Upper lobe of right lung (tissue), 1 donor: ENCODE data around the gene RTEL1. TPM values are rescaled to one million over a fixed set of nuclear protein-coding genes. Genes with fewer than 3 reads are reported as not detected.

Source experiments
- ATAC-seq: fragments of 200-7000 bp; cut with Tn5 transposase; one replicate; pipeline ENCODE4 v1.9.1; 2020; ENCODE audit warnings: mild to moderate bottlenecking, moderate library complexity
- DNase-seq: peaks from one replicate; pipeline ENCODE4 v3.0.0-alpha.2; 2020
- H3K27ac ChIP-seq: fragments of 200-600 bp; one replicate; pipeline ENCODE4 v1.8.0; 2022
- H3K27me3 ChIP-seq: fragments of 200-600 bp; one replicate; pipeline ENCODE4 v1.8.0; 2022; ENCODE audit warnings: mild to moderate bottlenecking
- H3K36me3 ChIP-seq: fragments of 200-600 bp; one replicate; pipeline ENCODE4 v1.8.0; 2022
- H3K4me1 ChIP-seq: fragments of 200-600 bp; one replicate; pipeline ENCODE4 v1.8.0; 2022
- H3K4me3 ChIP-seq: fragments of 200-600 bp; one replicate; pipeline ENCODE4 v1.8.0; 2022; ENCODE audit warnings: mild to moderate bottlenecking
- H3K9me3 ChIP-seq: fragments of 200-600 bp; one replicate; pipeline ENCODE4 v1.8.0; 2022
- CTCF ChIP-seq: fragments of 200-600 bp; IDR thresholded peaks from one replicate; pipeline ENCODE4 v1.8.0; 2022; ENCODE audit warnings: antibody characterized with exemption
- intact Hi-C: fragments of 100-400 bp; cut with DNase I; formaldehyde crosslinking; loops from one replicate; pipeline ENCODE4 v1.11.0; 2022
- total RNA-seq: library from RNA; stranded (reverse); fragmentation: NEBNext Ultra II Directional; extraction: Animal tissue kit (Norgen Biotek cat#: 25700); gene quantifications from one replicate; pipeline ENCODE4 v1.2.1, GENCODE V29; 2021
- donor health status: DM: no; HTN: yes; CAD: no; lungs with severe emphysema.

Gene RTEL1
- total RNA-seq, 1 donor from 2014 or later = 26.7 TPM

GRCh38 chr20:63662813-63663189 is 4.7 kb downstream of the RTEL1 start:
- DNase-seq (no peak), ATAC-seq (no peak)
- intact Hi-C loops = no loop called here

GRCh38 chr20:63663332-63664066 is 5.4 kb downstream of the RTEL1 start:
- Histone ChIP-seq H3K27me3 (no peaks in the 10 kb centered on the region), H3K9me3 (no peaks in the 10 kb centered on the region), H3K27ac (no peak overlapping the region), H3K4me3 (no peak overlapping the region), H3K4me1 (peaks cover 8% of the 10 kb centered on the region), H3K36me3 (peaks cover 42% of the 10 kb centered on the region)
- ATAC-seq (no peak), DNase-seq (no peak)
- intact Hi-C loops = no loop called here
- no peak for TF ChIP-seq CTCF

More at GRCh38 chr20:63662813-63663189, 4.7 kb downstream of the RTEL1 start:
- H3K4me1 ChIP-seq = peaks cover 10% of the 10 kb centered on the region
- H3K27me3 ChIP-seq = no peaks in the 10 kb centered on the region
- H3K9me3 ChIP-seq = no peaks in the 10 kb centered on the region
- peaks cover 40% of the 10 kb centered on the region for H3K36me3 ChIP-seq
- no peak overlapping the region for H3K4me3 ChIP-seq
- no peak overlapping the region for H3K27ac ChIP-seq
- TF ChIP-seq CTCF = no peak

- H3K4me3 ChIP-seq = no peak overlapping the region
- H3K27me3 ChIP-seq = no peaks in the 10 kb centered on the region
- DNase-seq (no peak), ATAC-seq (peak; percentile 3)
- intact Hi-C loops = no loop called here
- H3K27ac ChIP-seq = no peak overlapping the region
- H3K36me3 ChIP-seq = peaks cover 49% of the 10 kb centered on the region
- peaks cover 3% of the 10 kb centered on the region for H3K4me1 ChIP-seq
- no peak for TF ChIP-seq CTCF
- H3K9me3 ChIP-seq = no peaks in the 10 kb centered on the region
Observed at GRCh38 chr20:63664143-63664851, 6.2 kb downstream of the RTEL1 start.

GRCh38 chr20:63664861-63665594 is 6.9 kb downstream of the RTEL1 start:
- ATAC-seq (no peak), DNase-seq (no peak)
- intact Hi-C loops = no loop called here
- no peaks in the 10 kb centered on the region for H3K9me3 ChIP-seq
- H3K36me3 ChIP-seq = peaks cover 49% of the 10 kb centered on the region
- no peaks in the 10 kb centered on the region for H3K4me1 ChIP-seq
- H3K27me3 ChIP-seq = no peaks in the 10 kb centered on the region
- no peak overlapping the region for H3K4me3 ChIP-seq
- TF ChIP-seq CTCF = no peak
- no peak overlapping the region for H3K27ac ChIP-seq

GRCh38 chr20:63665708-63666107 is 7.6 kb downstream of the RTEL1 start:
- Histone ChIP-seq H3K4me3 (no peak overlapping the region), H3K27me3 (no peaks in the 10 kb centered on the region), H3K27ac (no peak overlapping the region), H3K9me3 (no peaks in the 10 kb centered on the region), H3K36me3 (peaks cover 49% of the 10 kb centered on the region), H3K4me1 (no peaks in the 10 kb centered on the region)
- DNase-seq = no peak
- TF ChIP-seq CTCF = no peak
- intact Hi-C loops = no loop called here
- ATAC-seq = no peak
